GM18499 (cell line): ENCODE measurements around the gene VRK1.
"Not testable (repeated sequence)": the region's sequence is repeated elsewhere in the genome, so short reads cannot be mapped to it uniquely, and the experiment has no call there.

ENCODE experiments used
- ATAC-seq: cut with Tn5 transposase; IDR thresholded peaks from one replicate; pipeline ENCODE4 v1.9.1; 2021; ENCODE audit warnings: moderate number of reproducible peaks; ENCODE audit not compliant: insufficient read depth, unreplicated experiment

The VRK1 gene

DNA sequence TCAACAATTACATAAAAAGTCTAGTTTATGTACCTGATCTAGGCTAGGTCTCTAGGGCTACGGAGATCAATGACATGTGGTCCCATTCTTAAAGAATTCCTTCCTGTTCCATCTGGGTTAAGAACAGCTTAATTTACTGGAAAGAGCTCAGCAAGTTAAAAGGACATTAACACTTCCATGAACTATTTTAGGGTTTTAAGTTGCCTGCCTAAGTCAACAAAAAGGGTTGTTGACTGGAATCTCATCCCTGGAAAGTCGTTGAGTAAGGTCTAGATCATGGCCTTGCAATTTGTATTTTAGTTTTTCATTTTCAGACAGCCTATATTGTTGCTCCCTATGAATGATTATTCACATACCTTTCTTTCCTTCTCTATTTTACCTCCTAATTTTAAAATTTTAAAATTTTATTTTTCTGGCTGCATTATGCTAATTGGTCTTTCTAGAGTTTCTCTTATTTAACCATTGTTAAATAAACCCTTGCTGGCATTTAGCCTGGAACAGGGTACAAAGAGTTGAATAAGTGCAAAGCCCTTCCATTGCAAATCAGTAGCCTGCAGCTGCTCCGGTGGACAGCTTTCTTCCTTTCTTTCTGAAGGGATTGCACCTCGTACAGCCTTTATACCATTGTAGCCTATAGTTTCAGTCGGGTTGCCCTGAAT lies 66.3 kb downstream of the VRK1 start:
- ATAC-seq, result no peak

- no peak for ATAC-seq
Measured at GRCh38 chr14:96863986-96864330, 66.8 kb downstream of the VRK1 start.

- ATAC-seq, result no peak
Measured at GRCh38 chr14:96867634-96868033, 70.5 kb downstream of the VRK1 start.

GRCh38 chr14:96874127-96874526 lies 76.9 kb downstream of the VRK1 start:
- no peak for ATAC-seq

GRCh38 chr14:96876747-96877146 lies 79.6 kb downstream of the VRK1 start:
- no peak for ATAC-seq

GRCh38 chr14:96881713-96882112 lies 84.5 kb downstream of the VRK1 start:
- no peak for ATAC-seq

- not testable (repeated sequence) for ATAC-seq
Measured at GRCh38 chr14:96883974-96884373, 86.8 kb downstream of the VRK1 start.

- ATAC-seq, result peak; percentile 58
Measured at GRCh38 chr14:96888158-96888557, 91.0 kb downstream of the VRK1 start.

DNA sequence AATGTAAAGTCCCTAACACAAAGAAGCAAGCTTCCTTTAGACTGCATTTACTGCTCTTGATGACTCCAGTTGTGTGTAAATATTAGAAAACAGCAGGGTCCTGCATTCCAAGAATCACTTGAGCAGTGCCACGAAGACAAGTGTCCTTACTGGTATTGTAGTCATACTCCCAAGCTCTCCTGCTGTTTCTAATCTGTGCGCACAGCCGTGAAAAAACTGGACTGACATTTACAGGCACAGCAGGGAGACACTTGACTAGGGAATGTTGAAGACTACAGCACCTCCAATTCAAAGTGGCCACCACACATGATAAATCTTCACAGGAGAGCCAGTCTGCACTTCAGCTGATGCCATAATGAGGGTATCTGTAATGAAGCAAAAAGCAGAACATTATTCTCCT lies 91.4 kb downstream of the VRK1 start:
- ATAC-seq, result no peak

- no peak for ATAC-seq
Measured at GRCh38 chr14:96889091-96889490, 91.9 kb downstream of the VRK1 start.

GRCh38 chr14:96893966-96894622 lies 96.9 kb downstream of the VRK1 start:
- no peak for ATAC-seq

DNA sequence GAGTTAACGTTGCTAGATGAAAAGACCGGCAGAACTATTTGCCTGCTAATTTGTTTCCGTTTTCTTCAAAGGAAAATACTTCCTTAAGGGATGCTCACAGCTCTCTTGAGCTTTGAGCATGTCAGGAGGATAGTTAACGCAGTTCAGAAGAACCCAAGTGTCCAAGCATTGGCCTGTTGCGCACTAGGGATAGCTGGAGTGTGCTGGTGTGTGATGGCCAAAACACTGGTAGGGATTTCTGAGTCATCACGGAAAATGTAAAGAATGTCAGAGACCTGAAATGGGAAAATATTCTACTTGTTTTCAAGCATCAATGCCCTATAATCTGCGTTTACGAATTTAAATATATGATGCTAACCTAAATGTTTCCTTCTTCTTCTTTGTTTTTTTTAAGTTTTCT lies 97.8 kb downstream of the VRK1 start:
- no peak for ATAC-seq

- peak; percentile 66 for ATAC-seq
Measured at GRCh38 chr14:96895658-96896271, 98.6 kb downstream of the VRK1 start.

GRCh38 chr14:96897184-96897583 lies 100.0 kb downstream of the VRK1 start:
- ATAC-seq, result no peak

GRCh38 chr14:96901227-96901626 lies 104.0 kb downstream of the VRK1 start:
- no peak for ATAC-seq

- ATAC-seq, result no peak
Measured at GRCh38 chr14:96902004-96902403, 104.8 kb downstream of the VRK1 start.

DNA sequence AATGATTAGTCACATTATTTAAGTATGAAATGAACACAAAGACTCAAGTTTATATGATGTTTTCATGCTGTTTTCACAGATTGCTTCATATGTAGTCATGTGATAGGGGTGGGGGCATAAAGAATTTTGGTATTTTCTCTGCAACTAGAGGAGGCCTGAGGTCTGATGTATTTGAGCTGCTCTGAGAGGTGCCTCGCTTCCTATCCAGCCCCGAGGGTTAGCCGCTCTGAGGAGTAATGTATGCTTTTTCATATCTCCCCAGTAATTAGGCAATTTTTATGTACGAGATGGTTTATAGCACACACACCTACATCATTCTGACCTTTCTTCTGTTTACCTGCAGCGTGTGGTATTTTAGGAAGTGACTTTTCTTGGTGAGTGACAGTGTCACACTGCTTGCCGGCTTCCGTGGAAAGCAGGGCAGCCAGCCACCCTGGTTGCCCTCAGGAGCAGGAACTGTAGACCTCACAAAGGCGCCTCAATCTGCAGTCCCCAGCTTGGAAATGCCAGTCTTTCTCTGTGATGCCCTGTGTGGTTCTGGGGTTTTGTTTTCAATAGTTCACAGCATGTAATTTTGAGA lies 106.4 kb downstream of the VRK1 start:
- ATAC-seq, result no peak

DNA sequence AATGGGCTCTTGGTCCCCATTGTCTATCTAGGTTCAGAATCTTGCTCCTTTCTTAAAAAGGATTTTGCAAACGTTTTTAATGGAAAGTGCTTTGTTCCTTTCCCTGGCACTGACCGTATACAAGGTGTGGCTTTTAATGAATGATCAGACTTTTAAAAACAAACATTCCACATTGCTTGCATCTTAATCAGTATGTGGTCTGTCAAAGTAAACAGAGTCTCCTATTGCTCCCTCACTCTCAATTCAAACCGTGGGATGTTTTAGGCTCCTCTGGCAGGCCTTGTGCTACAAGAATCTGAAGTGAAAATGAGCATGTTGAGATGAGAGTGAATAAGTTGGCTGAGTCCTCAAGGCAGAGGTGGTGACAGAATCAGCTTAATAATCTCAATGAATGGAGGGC lies 107.0 kb downstream of the VRK1 start:
- no peak for ATAC-seq

DNA sequence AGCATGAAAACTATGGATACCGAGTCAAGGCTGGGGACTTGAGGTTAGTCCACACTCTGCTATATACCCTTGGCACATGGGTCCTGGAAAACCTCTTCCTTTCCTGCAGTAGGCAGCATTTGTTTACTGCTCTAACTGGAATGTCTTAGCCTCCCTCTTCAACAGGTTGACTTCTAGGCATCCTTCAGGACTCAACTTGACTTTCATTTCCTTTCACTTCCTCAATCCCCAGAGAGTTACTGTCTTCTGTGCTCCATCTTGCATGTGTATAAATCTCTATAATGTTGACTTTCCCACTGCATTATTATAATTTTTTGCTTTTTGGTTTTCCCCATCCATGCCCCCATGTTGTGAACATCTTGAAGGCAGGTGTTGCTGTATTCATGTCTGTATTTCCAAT lies 107.9 kb downstream of the VRK1 start:
- no peak for ATAC-seq

DNA sequence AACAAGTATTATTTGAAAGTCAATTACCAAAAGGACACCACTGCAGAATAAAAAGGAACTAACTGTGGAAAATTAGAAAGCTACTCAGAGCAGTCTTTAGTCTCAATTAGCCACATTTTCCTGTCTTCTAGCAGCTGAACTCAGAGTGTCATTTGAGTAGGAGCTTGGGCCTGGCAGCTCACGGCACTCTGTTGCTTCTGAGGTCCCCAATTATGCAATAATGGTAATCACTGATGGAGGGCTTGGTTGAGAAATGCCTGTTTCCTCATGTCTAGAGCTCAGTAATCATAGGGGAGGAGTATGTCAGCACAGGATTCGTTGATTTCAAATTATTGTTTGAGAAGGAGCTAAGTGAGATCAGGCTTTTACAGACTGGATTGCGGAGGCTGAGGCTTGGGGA lies 108.6 kb downstream of the VRK1 start:
- ATAC-seq, result no peak

DNA sequence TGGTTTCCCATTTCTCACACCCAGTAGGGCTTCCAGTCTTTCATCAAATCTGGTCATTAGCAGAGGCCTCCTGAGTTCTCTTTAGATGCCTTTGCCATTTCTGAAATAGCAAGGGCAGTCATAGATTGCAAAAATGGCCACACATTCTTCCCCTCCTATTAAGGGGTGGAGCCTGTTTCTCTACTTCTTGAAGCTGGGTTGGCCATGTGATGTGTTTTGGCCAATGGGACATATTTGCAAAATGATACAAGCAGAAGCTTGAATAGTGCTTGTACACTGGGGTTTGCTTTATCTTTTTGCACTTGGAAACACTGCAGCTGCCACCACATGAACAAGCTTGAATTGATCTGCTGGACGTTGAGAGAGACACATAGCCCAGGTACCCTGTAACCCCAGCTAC lies 109.3 kb downstream of the VRK1 start:
- no peak for ATAC-seq
